ENCODE measurements around the gene ITGA11.

Gene ITGA11

GRCh38 chr15:68265081-68265480, 166.9 kb downstream of the ITGA11 start:
- no peak for DNase-seq (ENCODE audit: low spot score)

GRCh38 chr15:68264282-68264681, 167.7 kb downstream of the ITGA11 start:
- no peak for DNase-seq (ENCODE audit: low spot score)

GRCh38 chr15:68262514-68263356, 169.2 kb downstream of the ITGA11 start:
- DNase-seq (ENCODE audit: low spot score), result no peak

- DNase-seq (ENCODE audit: low spot score), result no peak
These were observed 170.0 kb downstream of the ITGA11 start for GRCh38 chr15:68261980-68262379.

GRCh38 chr15:68261241-68261640, 170.7 kb downstream of the ITGA11 start:
- no peak for DNase-seq (ENCODE audit: low spot score)

- DNase-seq (ENCODE audit: low spot score), result no peak
These were observed 172.1 kb downstream of the ITGA11 start for GRCh38 chr15:68259883-68260282.

- DNase-seq (ENCODE audit: low spot score), result no peak
These were observed 173.3 kb downstream of the ITGA11 start for GRCh38 chr15:68258692-68259091.

GRCh38 chr15:68256675-68257450, 175.1 kb downstream of the ITGA11 start:
- peak; percentile 91 for DNase-seq (ENCODE audit: low spot score)

GRCh38 chr15:68252925-68253534, 178.9 kb downstream of the ITGA11 start:
- peak; percentile 69 for DNase-seq (ENCODE audit: low spot score)

- no peak for DNase-seq (ENCODE audit: low spot score)
These were observed 182.8 kb downstream of the ITGA11 start for GRCh38 chr15:68249058-68249713.
